ENCODE data around the gene TENT5D.

DNA sequence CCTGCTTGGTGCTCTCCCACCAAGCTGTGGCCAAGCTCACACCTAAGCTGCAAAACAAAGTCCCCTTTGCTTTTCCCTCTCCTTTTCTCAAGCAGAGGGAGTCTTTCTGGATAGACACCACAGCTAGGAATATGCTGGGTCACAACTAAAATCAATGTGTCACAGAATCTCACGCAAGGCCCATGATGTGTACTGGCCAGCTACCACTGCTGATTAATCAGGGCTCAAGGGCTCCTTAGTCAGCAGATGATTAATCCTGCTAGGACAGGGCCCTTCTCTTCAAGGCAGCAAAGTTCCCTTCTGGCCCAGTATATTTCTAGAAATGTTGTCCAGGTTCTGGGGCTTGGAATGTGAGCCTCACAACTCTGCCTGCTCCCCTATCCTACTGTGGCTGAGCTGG lies 32.0 kb upstream of the TENT5D start:
- TF ChIP-seq, protein P1, sequence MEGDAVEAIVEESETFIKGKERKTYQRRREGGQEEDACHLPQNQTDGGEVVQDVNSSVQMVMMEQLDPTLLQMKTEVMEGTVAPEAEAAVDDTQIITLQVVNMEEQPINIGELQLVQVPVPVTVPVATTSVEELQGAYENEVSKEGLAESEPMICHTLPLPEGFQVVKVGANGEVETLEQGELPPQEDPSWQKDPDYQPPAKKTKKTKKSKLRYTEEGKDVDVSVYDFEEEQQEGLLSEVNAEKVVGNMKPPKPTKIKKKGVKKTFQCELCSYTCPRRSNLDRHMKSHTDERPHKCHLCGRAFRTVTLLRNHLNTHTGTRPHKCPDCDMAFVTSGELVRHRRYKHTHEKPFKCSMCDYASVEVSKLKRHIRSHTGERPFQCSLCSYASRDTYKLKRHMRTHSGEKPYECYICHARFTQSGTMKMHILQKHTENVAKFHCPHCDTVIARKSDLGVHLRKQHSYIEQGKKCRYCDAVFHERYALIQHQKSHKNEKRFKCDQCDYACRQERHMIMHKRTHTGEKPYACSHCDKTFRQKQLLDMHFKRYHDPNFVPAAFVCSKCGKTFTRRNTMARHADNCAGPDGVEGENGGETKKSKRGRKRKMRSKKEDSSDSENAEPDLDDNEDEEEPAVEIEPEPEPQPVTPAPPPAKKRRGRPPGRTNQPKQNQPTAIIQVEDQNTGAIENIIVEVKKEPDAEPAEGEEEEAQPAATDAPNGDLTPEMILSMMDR (IDR thresholded peaks at IDR 0.05; ENCODE audit: borderline replicate concordance, extremely low read depth, low read length, poor library complexity, severe bottlenecking), result no peak
- TF ChIP-seq EZH2 (IDR thresholded peaks at IDR 0.05; ENCODE audit: borderline replicate concordance, low read depth, low read length, severe bottlenecking), result no peak
